GM19395 (cell line): ENCODE data around the gene GNB1.

Experiments
- ATAC-seq: cut with Tn5 transposase; IDR thresholded peaks from one replicate; pipeline ENCODE4 v1.9.1; 2021; ENCODE audit warnings: mild to moderate bottlenecking, moderate library complexity; ENCODE audit not compliant: unreplicated experiment

Gene GNB1

GRCh38 chr1:1922956-1923833 is 32.3 kb upstream of the GNB1 start:
- ATAC-seq, result no peak

- no peak for ATAC-seq
These were observed 31.7 kb upstream of the GNB1 start for GRCh38 chr1:1922702-1922955.

- ATAC-seq, result no peak
These were observed 31.2 kb upstream of the GNB1 start for GRCh38 chr1:1921901-1922701.

DNA sequence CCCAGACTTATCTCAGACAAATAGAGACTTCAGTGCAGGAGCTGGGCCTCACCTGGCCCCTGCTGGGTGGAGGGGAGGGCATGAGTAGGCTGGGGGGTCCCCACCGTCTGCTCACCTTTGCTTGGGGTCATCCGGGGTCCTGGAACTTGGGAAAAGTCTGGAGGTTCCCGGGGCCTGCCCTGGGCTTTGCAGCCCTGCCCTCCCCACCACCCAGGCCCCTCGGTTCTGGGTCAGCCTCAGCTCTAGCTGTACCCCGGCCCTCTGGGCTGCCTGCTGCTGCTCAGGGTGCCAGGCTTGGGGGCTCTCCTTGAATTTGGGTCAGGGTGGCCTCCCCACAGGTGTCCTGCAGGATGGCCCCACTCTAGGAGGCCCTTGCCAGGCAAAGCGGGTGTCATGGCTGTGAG is 30.6 kb upstream of the GNB1 start:
- ATAC-seq, result no peak

DNA sequence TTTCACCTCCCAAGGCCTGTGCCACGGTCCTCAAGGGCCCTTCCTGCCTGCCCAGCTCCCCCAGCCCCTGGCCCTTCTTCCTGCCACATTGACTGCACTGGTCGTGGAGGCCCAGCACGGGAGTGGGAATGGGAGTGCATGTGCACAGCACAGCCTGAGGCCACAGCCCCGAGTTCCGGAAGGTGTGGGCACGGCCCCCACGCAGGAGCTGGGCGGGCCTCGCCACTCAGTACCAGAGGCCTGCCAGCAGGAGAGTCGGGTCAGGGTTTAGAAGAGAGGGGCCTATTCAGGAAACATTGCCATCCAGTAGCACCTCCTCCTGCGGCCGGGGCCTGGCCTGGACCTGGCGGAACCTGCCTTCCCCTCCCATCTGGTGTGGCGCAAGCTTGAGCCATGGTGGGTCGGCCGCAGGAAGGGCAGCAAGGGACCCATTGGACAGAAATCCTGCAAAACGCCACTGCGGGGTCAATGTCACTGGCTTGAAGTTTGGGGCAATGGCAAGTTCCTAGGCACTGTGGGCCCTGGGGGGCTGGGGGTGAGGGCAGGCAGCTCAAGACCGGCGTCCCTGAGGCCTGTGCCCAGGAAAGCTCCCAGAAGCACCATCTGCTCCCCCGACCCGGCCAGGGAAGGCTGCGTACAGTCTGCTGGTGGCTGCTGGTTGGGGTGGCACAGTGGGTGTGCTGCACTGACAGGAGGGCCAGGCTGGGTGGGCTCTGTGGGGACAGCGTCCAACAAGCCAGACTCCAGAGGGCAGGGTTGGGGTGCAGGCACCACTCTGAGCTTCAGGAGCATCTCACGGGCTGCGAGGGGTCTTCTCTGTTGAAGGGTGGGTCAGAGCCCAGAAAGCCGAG is 29.9 kb upstream of the GNB1 start:
- ATAC-seq, result no peak

DNA sequence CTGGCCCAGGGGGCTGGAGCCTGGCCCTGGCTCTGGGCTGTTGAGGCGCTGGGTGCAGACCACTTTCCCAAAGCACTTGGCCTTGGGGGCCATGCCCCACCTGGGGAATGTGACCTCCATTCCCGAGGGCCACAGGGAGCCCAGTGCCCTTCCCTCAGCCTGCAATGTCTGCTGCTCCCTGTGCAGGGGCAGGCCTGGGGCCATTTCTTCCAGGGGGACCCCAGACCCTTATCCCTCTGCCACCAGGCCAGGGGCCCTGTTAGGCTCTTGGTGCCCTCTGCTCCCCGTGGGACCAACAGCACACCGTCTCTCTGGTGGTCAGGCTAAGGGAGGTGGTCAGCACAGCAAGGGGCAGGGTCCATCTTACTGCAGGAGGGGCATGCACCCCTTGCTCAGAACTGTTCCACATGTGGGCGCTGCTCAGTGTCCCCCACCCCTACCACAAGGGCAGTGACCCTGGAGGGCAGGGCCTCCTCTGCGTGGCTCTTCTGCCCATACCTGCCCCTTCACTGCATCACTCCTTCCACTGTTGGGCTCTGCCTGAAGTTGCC is 29.2 kb upstream of the GNB1 start:
- ATAC-seq, result no peak

- ATAC-seq, result peak; percentile 73
These were observed 28.6 kb upstream of the GNB1 start for GRCh38 chr1:1919304-1920056.

- ATAC-seq, result peak; percentile 36
These were observed 28.0 kb upstream of the GNB1 start, which contains the start of gene TMEM52 for GRCh38 chr1:1918901-1919303. Gene TMEM52 (minus strand): TSS chr1:1919279. CDS start chr1:1919265, 14 bp downstream.

DNA sequence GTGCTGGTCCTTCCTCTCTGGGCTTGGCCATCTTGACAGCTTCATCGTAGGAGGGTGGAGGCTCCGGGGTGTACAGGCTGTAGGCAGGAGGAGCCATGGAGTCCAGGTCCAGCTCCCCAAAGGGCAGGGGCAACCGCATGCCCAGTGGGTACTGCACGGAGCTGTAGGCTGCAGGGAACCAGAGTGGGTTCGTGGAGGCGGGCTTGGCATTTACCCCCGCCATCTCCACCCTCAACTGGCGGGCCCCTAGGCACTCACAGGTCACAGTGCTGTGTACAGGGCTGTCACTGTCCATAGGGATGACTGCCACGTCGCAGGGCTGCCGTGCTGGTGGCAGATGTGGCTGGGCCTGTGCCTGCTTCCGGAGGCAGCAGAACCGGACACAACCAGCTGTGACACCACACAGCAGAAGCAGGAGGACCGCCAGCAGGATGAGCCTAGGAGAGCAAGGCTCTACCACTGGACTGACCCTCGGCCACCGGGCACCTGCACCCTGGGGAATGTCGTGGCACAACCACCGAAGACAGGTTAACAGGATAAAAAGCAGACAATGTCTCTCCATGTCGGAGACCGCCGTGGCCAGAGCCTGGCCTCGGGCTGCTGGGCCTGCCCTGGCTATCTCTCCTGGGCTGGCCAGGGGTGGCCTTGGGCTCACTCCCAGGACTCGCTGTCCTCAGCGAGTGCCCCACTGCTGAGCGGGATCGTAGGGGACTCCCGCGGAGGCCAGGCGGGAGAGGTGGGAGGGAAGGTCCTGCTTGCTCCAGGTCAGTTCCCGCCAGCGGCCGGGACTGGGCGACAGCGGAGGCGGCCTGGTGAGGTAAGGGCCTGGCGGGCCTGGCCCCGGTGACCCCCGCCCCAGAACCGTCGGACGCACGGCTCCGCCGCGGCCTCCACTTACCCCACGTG is 27.4 kb upstream of the GNB1 start:
- ATAC-seq, result no peak

GRCh38 chr1:1917304-1917976 is 26.6 kb upstream of the GNB1 start:
- no peak for ATAC-seq

- ATAC-seq, result no peak
These were observed 26.0 kb upstream of the GNB1 start for GRCh38 chr1:1916851-1917251.

DNA sequence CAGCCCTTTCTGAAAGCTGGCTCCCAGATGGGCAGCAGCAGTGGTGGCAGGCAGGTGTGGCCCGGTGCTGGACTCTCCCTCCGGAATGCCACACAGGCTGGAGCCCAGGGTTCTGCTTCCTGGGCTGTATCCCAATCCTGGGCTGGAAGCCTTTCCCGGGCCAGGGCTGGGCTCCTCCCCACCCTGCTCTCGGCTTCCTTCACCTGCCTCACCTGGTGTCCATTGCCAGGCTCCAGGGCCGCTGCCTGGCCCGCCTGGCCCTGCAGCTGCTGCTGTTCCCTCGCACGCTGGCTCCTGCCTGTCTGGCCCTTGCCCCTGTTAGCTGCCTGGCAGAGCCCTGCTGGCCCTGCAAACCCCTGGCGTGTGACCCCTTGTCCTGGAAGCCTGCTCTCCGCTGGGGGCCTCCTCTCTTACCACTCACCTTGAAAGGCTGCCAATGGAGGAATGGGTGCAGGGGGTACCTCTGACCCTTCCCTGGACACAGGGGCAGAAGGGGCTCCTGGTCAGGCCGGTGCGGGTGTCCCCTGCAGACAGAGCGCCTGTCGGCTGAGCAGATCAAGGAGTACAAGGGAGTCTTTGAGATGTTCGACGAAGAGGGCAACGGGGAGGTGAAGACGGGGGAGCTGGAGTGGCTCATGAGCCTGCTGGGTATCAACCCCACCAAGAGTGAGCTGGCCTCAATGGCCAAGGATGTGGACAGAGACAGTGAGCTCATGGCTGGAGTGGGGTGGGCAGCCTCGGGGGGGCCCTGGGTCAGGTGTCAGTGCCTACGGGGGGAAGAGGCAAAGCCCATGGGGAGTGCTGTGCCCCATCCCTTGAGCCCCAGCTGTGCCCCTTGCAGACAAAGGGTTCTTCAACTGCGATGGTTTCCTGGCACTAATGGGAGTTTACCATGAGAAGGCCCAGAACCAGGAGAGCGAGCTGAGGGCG is 25.3 kb upstream of the GNB1 start:
- no peak for ATAC-seq

DNA sequence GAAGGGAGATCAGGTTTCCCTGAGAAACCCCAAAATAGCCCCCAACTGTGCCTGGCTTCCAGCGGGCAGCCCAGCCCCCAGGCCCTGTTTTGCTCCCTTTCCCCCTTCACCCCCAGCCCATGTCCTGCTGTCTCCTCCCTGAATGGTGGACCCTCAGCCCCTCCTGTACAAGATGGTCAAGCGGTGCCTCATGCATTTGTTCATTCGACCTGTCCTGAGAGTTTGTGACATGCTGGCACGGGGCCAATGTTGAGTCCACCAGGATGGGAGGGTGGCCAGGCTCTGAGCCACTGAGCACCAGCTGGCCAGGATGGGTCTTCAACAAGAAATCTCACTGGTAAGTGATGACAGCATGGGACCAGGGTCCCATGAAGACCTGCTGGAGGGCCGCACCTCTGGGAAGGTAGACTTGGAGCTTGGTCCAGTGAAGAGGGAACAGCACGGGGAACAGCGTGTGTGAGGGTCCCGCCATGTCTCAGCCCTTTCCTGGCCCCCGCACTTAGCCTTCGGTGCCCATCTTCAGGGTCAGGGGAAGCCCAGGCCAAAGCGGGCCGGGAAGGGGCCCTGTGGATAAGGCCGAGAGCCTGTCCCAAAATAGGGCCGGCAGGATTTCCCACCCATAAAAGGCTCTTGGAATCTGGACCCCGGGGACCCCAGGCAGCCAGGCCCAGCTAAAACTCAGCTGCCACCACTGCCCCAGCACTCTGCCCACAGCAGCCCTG is 24.2 kb upstream of the GNB1 start, which contains the start of gene CALML6:
Gene CALML6, plus strand, starts transcription at position 290 of the 722 bp plus-strand sequence. Its CDS starts 21 bp downstream, at position 311.
- no peak for ATAC-seq

- no peak for ATAC-seq
These were observed 23.4 kb upstream of the GNB1 start for GRCh38 chr1:1914101-1914970.

GRCh38 chr1:1911350-1912041 is 20.6 kb upstream of the GNB1 start:
- no peak for ATAC-seq
